Skin epidermis (tissue), 12 donors: ENCODE results near the gene TGM2.

ENCODE experiments used
- H3K27ac ChIP-seq, 21 experiments: fragments of 200-600 bp; sonication (generic) in 11 of 21; one replicate each; pipeline ENCODE4 v1.5.0; 2020; ENCODE audit warnings: mild to moderate bottlenecking in 3 of 21, inconsistent platforms in 2 of 21, moderate library complexity in 2 of 21
- H3K4me3 ChIP-seq, 7 experiments: fragments of 200-600 bp; sonication (generic) in 2 of 7; one replicate each; pipeline ENCODE4 v1.5.0; 2020; ENCODE audit warnings: inconsistent platforms in 2 of 7, mild to moderate bottlenecking in 2 of 7, moderate library complexity in 1 of 7

TGM2 gene

GRCh38 chr20:38179846-38180245, 14.8 kb upstream of the TGM2 start:
- Histone ChIP-seq H3K27ac (no peak overlapping the region), H3K4me3 (no peak overlapping the region)

GRCh38 chr20:38178581-38178980, 13.5 kb upstream of the TGM2 start:
- Histone ChIP-seq H3K27ac (no peak overlapping the region), H3K4me3 (no peak overlapping the region)

- Histone ChIP-seq H3K4me3 (no peak overlapping the region), H3K27ac (no peak overlapping the region)
Measured at GRCh38 chr20:38178065-38178491, 13.0 kb upstream of the TGM2 start.

- H3K27ac ChIP-seq: no peak overlapping the region
- no peak overlapping the region for H3K4me3 ChIP-seq
Measured at GRCh38 chr20:38177201-38177600, 12.1 kb upstream of the TGM2 start.

GRCh38 chr20:38175304-38176180, 10.5 kb upstream of the TGM2 start:
- H3K4me3 ChIP-seq: no peak overlapping the region
- no peak overlapping the region for H3K27ac ChIP-seq

GRCh38 chr20:38173237-38174156, 8.4 kb upstream of the TGM2 start:
- H3K4me3 ChIP-seq: no peak overlapping the region
- no peak overlapping the region for H3K27ac ChIP-seq

- Histone ChIP-seq H3K27ac (no peak overlapping the region), H3K4me3 (no peak overlapping the region)
Measured at GRCh38 chr20:38172408-38172807, 7.3 kb upstream of the TGM2 start.

GRCh38 chr20:38171675-38172043, 6.6 kb upstream of the TGM2 start:
- H3K4me3 ChIP-seq: no peak overlapping the region
- H3K27ac ChIP-seq: no peak overlapping the region

- no peak overlapping the region for H3K27ac ChIP-seq
- H3K4me3 ChIP-seq: no peak overlapping the region
Measured at GRCh38 chr20:38170826-38171674, 6.0 kb upstream of the TGM2 start.

GRCh38 chr20:38170219-38170825, 5.3 kb upstream of the TGM2 start:
- no peak overlapping the region for H3K27ac ChIP-seq

GRCh38 chr20:38169636-38170193, 4.6 kb upstream of the TGM2 start:
- Histone ChIP-seq H3K4me3 (no peak overlapping the region), H3K27ac (peak overlapping the region in 2 of 21 experiments; percentile 22 to 47)

More at GRCh38 chr20:38170219-38170825, 5.3 kb upstream of the TGM2 start:
- H3K4me3 ChIP-seq: no peak overlapping the region

GRCh38 chr20:38168791-38169589, 3.9 kb upstream of the TGM2 start:
- Histone ChIP-seq H3K4me3 (no peak overlapping the region), H3K27ac (peak overlapping the region in 7 of 21 experiments; percentile 1 to 47 (median 19))

- H3K4me3 ChIP-seq: no peak overlapping the region
- peak overlapping the region in 6 of 21 experiments; percentile 1 to 26 (median 22) for H3K27ac ChIP-seq
Measured at GRCh38 chr20:38167851-38168760, 3.0 kb upstream of the TGM2 start.

- Histone ChIP-seq H3K4me3 (no peak overlapping the region), H3K27ac (peak overlapping the region in 4 of 21 experiments; percentile 22 to 26 (median 24))
Measured at GRCh38 chr20:38167328-38167850, 2.3 kb upstream of the TGM2 start.

- Histone ChIP-seq H3K27ac (no peak overlapping the region), H3K4me3 (no peak overlapping the region)
Measured at GRCh38 chr20:38166703-38167233, 1.7 kb upstream of the TGM2 start.

GRCh38 chr20:38165966-38166702, 1.1 kb upstream of the TGM2 start:
- Histone ChIP-seq H3K4me3 (no peak overlapping the region), H3K27ac (no peak overlapping the region)
